Left lung (tissue), 10 donors: ENCODE results near the gene JPH2. TPM values are rescaled to one million over a fixed set of nuclear protein-coding genes. Genes with fewer than 3 reads are reported as not detected.
A peak's percentile ranks its signal among the peaks of the same experiment; 100 is the strongest.
"Not testable (repeated sequence)": the region's sequence is repeated elsewhere in the genome, so short reads cannot be mapped to it uniquely, and the experiment has no call there.

Source experiments
- ATAC-seq: fragments of 200-7000 bp; cut with Tn5 transposase; one replicate; pipeline ENCODE4 v1.9.1; 2020; ENCODE audit warnings: moderate library complexity
- DNase-seq, 4 donors: peaks; one replicate each; pipeline ENCODE4 v3.0.0-alpha.2; 2013 to 2020
- H3K27ac ChIP-seq, 2 donors: fragments of 200-600 bp; sonication (generic) in 1 of 2; one replicate each; pipeline versions ENCODE4 v1.5.0 to v1.8.0; 2020 to 2021
- H3K27me3 ChIP-seq, 2 donors: fragments of 200-600 bp; sonication (generic) in 1 of 2; one replicate each; pipeline versions ENCODE4 v1.5.0 to v1.8.0; 2020 to 2021
- H3K36me3 ChIP-seq, 2 donors: fragments of 200-600 bp; sonication (generic) in 1 of 2; one replicate each; pipeline versions ENCODE4 v1.5.0 to v1.8.0; 2020 to 2021
- H3K4me1 ChIP-seq, 2 donors: fragments of 200-600 bp; one replicate each; pipeline ENCODE4 v1.8.0; 2021
- H3K4me3 ChIP-seq, 2 donors: fragments of 200-600 bp; sonication (generic) in 1 of 2; one replicate each; pipeline versions ENCODE4 v1.5.0 to v1.8.0; 2020 to 2021; ENCODE audit warnings: mild to moderate bottlenecking in 1 of 2
- H3K9me3 ChIP-seq, 2 donors: fragments of 200-600 bp; sonication (generic) in 1 of 2; one replicate each; pipeline versions ENCODE4 v1.5.0 to v1.8.0; 2020 to 2021
- CTCF ChIP-seq, 2 donors: fragments of 200-600 bp; sonication (generic) in 1 of 2; IDR thresholded peaks; one replicate each; pipeline versions ENCODE4 v1.5.0 to v1.8.0; 2021; ENCODE audit warnings: antibody characterized with exemption in 2 of 2
- intact Hi-C, 2 donors: fragments of 100-400 bp; cut with DNase I; formaldehyde crosslinking; loops; one replicate each; pipeline versions ENCODE4 v1.11.2 to v1.14.2; 2022
- polyA plus RNA-seq, 6 donors: library from polyadenylated mRNA; unstranded; fragments of 120-200 nt; gene quantifications; one replicate each; pipeline ENCODE4 v1.2.1, GENCODE V29; 2013; ENCODE audit not compliant: insufficient read length in 6 of 6
- total RNA-seq, 2 donors: library from RNA; stranded (reverse); fragmentation: NEBNext Ultra II Directional; extraction: Animal tissue kit (Norgen Biotek cat#: 25700); gene quantifications; one replicate each; pipeline ENCODE4 v1.2.1, GENCODE V29; 2021
- donor health status: DM: no; HTN: yes; CAD: no.
- donor health status: DM: no; HTN: no; CAD: no.

Gene JPH2
- total and polyA plus RNA-seq, 8 donors = 0.83 to 7.4 (median 1.4) TPM

- ATAC-seq (no peak), DNase-seq (no peak)
- Histone ChIP-seq H3K27ac (no peak overlapping the region), H3K36me3 (peaks cover 0 to 58% of the 10 kb centered on the region in 2 donors), H3K9me3 (no peaks in the 10 kb centered on the region), H3K4me3 (no peak overlapping the region), H3K27me3 (no peaks in the 10 kb centered on the region), H3K4me1 (no peaks in the 10 kb centered on the region)
- intact Hi-C loops = no loop called here
- TF ChIP-seq CTCF (IDR thresholded peaks at IDR 0.05) = no peak
These were observed 9.3 kb upstream of the JPH2 start for GRCh38 chr20:44196271-44196670.

- H3K36me3 ChIP-seq = peaks cover 0 to 52% of the 10 kb centered on the region in 2 donors
- intact Hi-C loops = no loop called here
- no peak for TF ChIP-seq CTCF (IDR thresholded peaks at IDR 0.05)
These were observed 8.6 kb upstream of the JPH2 start for GRCh38 chr20:44195605-44196004.

GRCh38 chr20:44193801-44194200 lies 6.8 kb upstream of the JPH2 start:
- no peaks in the 10 kb centered on the region for H3K9me3 ChIP-seq
- H3K4me3 ChIP-seq = no peak overlapping the region
- H3K4me1 ChIP-seq = peaks cover 0 to under 1% of the 10 kb centered on the region in 2 donors
- peaks cover 0 to 33% of the 10 kb centered on the region in 2 donors for H3K36me3 ChIP-seq
- intact Hi-C loops = no loop called here
- DNase-seq (no peak), ATAC-seq (no peak)
- H3K27me3 ChIP-seq = peaks cover 0 to 10% of the 10 kb centered on the region in 2 donors
- no peak for TF ChIP-seq CTCF (IDR thresholded peaks at IDR 0.05)
- H3K27ac ChIP-seq = no peak overlapping the region

More at GRCh38 chr20:44195605-44196004, 8.6 kb upstream of the JPH2 start:
- no peak for ATAC-seq
- Histone ChIP-seq H3K9me3 (no peaks in the 10 kb centered on the region), H3K27ac (no peak overlapping the region), H3K27me3 (no peaks in the 10 kb centered on the region), H3K4me3 (no peak overlapping the region), H3K4me1 (no peaks in the 10 kb centered on the region)
- no peak for DNase-seq

- intact Hi-C loops, H3K4me3 ChIP-seq, H3K27ac ChIP-seq, H3K9me3 ChIP-seq, ATAC-seq, DNase-seq: not testable (repeated sequence)
- H3K36me3 ChIP-seq = peaks cover 0 to 12% of the 10 kb centered on the region in 2 donors
- H3K27me3 ChIP-seq = peaks cover 6 to 29% of the 10 kb centered on the region in 2 donors
- H3K4me1 ChIP-seq = peaks cover 9 to 15% of the 10 kb centered on the region in 2 donors
These were observed 4.7 kb upstream of the JPH2 start for GRCh38 chr20:44191640-44192039.

- intact Hi-C loops, H3K9me3 ChIP-seq, H3K36me3 ChIP-seq, H3K4me3 ChIP-seq, H3K27ac ChIP-seq: not testable (repeated sequence)
- DNase-seq = peak in 2 of 4 donors; percentile 44 to 70
- H3K4me1 ChIP-seq = peaks cover 9 to 15% of the 10 kb centered on the region in 2 donors
- TF ChIP-seq CTCF (IDR thresholded peaks at IDR 0.05) = peak; percentile 66 to 68
- peak; percentile 72 for ATAC-seq
- H3K27me3 ChIP-seq = peaks cover 7 to 39% of the 10 kb centered on the region in 2 donors
These were observed 3.3 kb upstream of the JPH2 start for GRCh38 chr20:44190197-44190852.
